CD4-positive, alpha-beta T cell (primary cell): ENCODE results near the gene TTC14. TPM values are rescaled to one million over a fixed set of nuclear protein-coding genes. Genes with fewer than 3 reads are reported as not detected.
A peak's percentile ranks its signal among the peaks of the same experiment; 100 is the strongest.

Source experiments
- ATAC-seq: fragments of 200-7000 bp; cut with Tn5 transposase; one replicate; pipeline ENCODE4 v1.10.0; 2022; ENCODE audit warnings: mild to moderate bottlenecking; ENCODE audit not compliant: poor library complexity
- CTCF ChIA-PET: fragments of 350-600 bp; sonication (Branson Sonifier 250); formaldehyde crosslinking; loops from one replicate; lab custom pipeline; 2021; ENCODE audit warnings: antibody characterized with exemption, inconsistent platforms; lab: Charles Lee
- POLR2A ChIA-PET: fragments of 350-600 bp; sonication (Branson Sonifier 250); formaldehyde crosslinking; loops from one replicate; lab custom pipeline; 2021; ENCODE audit warnings: antibody characterized with exemption, inconsistent platforms; lab: Charles Lee
- DNase-seq, 14 experiments: peaks; one replicate each; pipeline ENCODE4 v3.0.0-alpha.2; 2013 to 2020; ENCODE audit warnings: mixed read lengths in 2 of 14
- H3K27ac ChIP-seq, 2 donors: one replicate each; pipeline versions ENCODE4 v1.5.1 to v1.7.0; 2013; ENCODE audit warnings: low read length in 2 of 2, low read depth in 1 of 2, mild to moderate bottlenecking in 1 of 2
- H3K27me3 ChIP-seq, 2 experiments: 1 replicate in 1 of 2; 2 replicates in 1 of 2; pipeline versions ENCODE4 v1.6.1 to v1.7.0; 2013; ENCODE audit warnings: low read length in 2 of 2, control low read depth in 1 of 2, mild to moderate bottlenecking in 1 of 2, moderate library complexity in 1 of 2; ENCODE audit not compliant: insufficient read depth in 2 of 2, control insufficient read depth in 1 of 2
- H3K36me3 ChIP-seq: one replicate; pipeline ENCODE4 v1.6.1; 2013; ENCODE audit warnings: low read length, control low read depth; ENCODE audit not compliant: insufficient read depth
- H3K4me1 ChIP-seq: one replicate; pipeline ENCODE4 v1.6.1; 2013; ENCODE audit warnings: low read length, control low read depth; ENCODE audit not compliant: insufficient read depth
- H3K4me3 ChIP-seq: one replicate; pipeline ENCODE4 v1.5.1; 2013; ENCODE audit warnings: mild to moderate bottlenecking, low read length, moderate library complexity
- H3K9me3 ChIP-seq, 2 experiments: 1 replicate in 1 of 2; 2 replicates in 1 of 2; pipeline versions ENCODE4 v1.6.1 to v1.7.0; 2013; ENCODE audit warnings: low read length in 2 of 2, mild to moderate bottlenecking in 2 of 2, control low read depth in 1 of 2, moderate library complexity in 1 of 2; ENCODE audit not compliant: control insufficient read depth in 1 of 2, insufficient read depth in 1 of 2
- H3K27ac Mint-ChIP-seq: one replicate; pipeline ENCODE4 v1.8.0; 2020; ENCODE audit warnings: mixed read lengths
- H3K27me3 Mint-ChIP-seq: one replicate; pipeline ENCODE4 v1.8.0; 2021; ENCODE audit warnings: mixed read lengths
- H3K36me3 Mint-ChIP-seq: one replicate; pipeline ENCODE4 v1.8.0; 2021; ENCODE audit warnings: low read depth, mixed read lengths
- H3K4me1 Mint-ChIP-seq: one replicate; pipeline ENCODE4 v1.8.0; 2021; ENCODE audit warnings: low read depth, mixed read lengths
- H3K4me3 Mint-ChIP-seq: one replicate; pipeline ENCODE4 v1.8.0; 2020; ENCODE audit warnings: mild to moderate bottlenecking, mixed read lengths
- H3K9me3 Mint-ChIP-seq: one replicate; pipeline ENCODE4 v1.8.0; 2020; ENCODE audit warnings: mixed read lengths
- CTCF ChIP-seq: fragments of 200-600 bp; IDR thresholded peaks from one replicate; pipeline ENCODE4 v1.8.0; 2022; ENCODE audit warnings: antibody characterized with exemption, mild to moderate bottlenecking
- intact Hi-C, 2 experiments: fragments of 100-400 bp; cut with DNase I in 1 of 2; cut with micrococcal nuclease in 1 of 2; formaldehyde crosslinking; loops; one replicate each; pipeline versions ENCODE4 v1.15.1 to v1.9.0; 2023 to 2025; cut with DNase I, micrococcal nuclease
- total RNA-seq, 174 experiments: library from RNA in 2 of 174; stranded (reverse) in 2 of 174; gene quantifications; one replicate each; pipeline ENCODE4 v1.2.3 and lab custom pipeline; 2021 to 2026

TTC14 gene
- total RNA-seq, 2 experiments from 2014 or later = 79.0 to 84.4 TPM

- POLR2A ChIA-PET = no interaction called here
- no peak for TF ChIP-seq CTCF
- no peak overlapping the region for H3K4me3 Mint-ChIP-seq
- peaks cover 55% of the 10 kb centered on the region for H3K27me3 Mint-ChIP-seq
- H3K36me3 Mint-ChIP-seq = no peaks in the 10 kb centered on the region
- CTCF ChIA-PET = no interaction called here
- no peak overlapping the region for H3K4me3 ChIP-seq
- no peaks in the 10 kb centered on the region for H3K4me1 ChIP-seq
- H3K27me3 ChIP-seq = peaks cover 20 to 28% of the 10 kb centered on the region in 2 experiments
- H3K4me1 Mint-ChIP-seq = no peaks in the 10 kb centered on the region
- H3K27ac Mint-ChIP-seq = no peak overlapping the region
- H3K9me3 ChIP-seq = no peaks in the 10 kb centered on the region
- DNase-seq (no peak), ATAC-seq (no peak)
- no peaks in the 10 kb centered on the region for H3K36me3 ChIP-seq
- no peaks in the 10 kb centered on the region for H3K9me3 Mint-ChIP-seq
- no peak overlapping the region for H3K27ac ChIP-seq
- intact Hi-C loops = no loop called here
Observed at GRCh38 chr3:180633722-180634121, 31.8 kb downstream of the TTC14 start.

GRCh38 chr3:180640987-180641386 lies 39.0 kb downstream of the TTC14 start:
- DNase-seq (no peak), ATAC-seq (no peak)
- Mint-ChIP-seq H3K27ac (no peak overlapping the region), H3K4me1 (no peaks in the 10 kb centered on the region), H3K4me3 (no peak overlapping the region), H3K9me3 (no peaks in the 10 kb centered on the region), H3K27me3 (peaks cover 58% of the 10 kb centered on the region), H3K36me3 (no peaks in the 10 kb centered on the region)
- ChIA-PET POLR2A (no interaction called here), CTCF (no interaction called here)
- Histone ChIP-seq H3K27ac (no peak overlapping the region), H3K36me3 (no peaks in the 10 kb centered on the region), H3K4me3 (no peak overlapping the region), H3K9me3 (no peaks in the 10 kb centered on the region), H3K27me3 (peaks cover 0 to 10% of the 10 kb centered on the region in 2 experiments), H3K4me1 (no peaks in the 10 kb centered on the region)
- intact Hi-C loops = no loop called here
- TF ChIP-seq CTCF = no peak

- no peaks in the 10 kb centered on the region for H3K36me3 Mint-ChIP-seq
- H3K4me3 ChIP-seq = no peak overlapping the region
- peaks cover 66% of the 10 kb centered on the region for H3K27me3 Mint-ChIP-seq
- no peak overlapping the region for H3K27ac ChIP-seq
- no peaks in the 10 kb centered on the region for H3K9me3 ChIP-seq
- no peak overlapping the region for H3K4me3 Mint-ChIP-seq
- H3K4me1 Mint-ChIP-seq = no peaks in the 10 kb centered on the region
- ChIA-PET CTCF (interaction anchor here (1.2 kb wide), 1 partner anchor 8 kb away, joined by 3 read pairs; no protein-coding TSS in a partner anchor), POLR2A (no interaction called here)
- H3K9me3 Mint-ChIP-seq = no peaks in the 10 kb centered on the region
- ATAC-seq (no peak), DNase-seq (peak in 1 of 14 experiments; percentile 1)
- no peak overlapping the region for H3K27ac Mint-ChIP-seq
- H3K36me3 ChIP-seq = no peaks in the 10 kb centered on the region
- intact Hi-C loops = no loop called here
- H3K27me3 ChIP-seq = peaks cover 0 to 13% of the 10 kb centered on the region in 2 experiments
- no peak for TF ChIP-seq CTCF
- no peaks in the 10 kb centered on the region for H3K4me1 ChIP-seq
Observed at GRCh38 chr3:180646187-180646790, 44.3 kb downstream of the TTC14 start.
